H1 (cell line): ENCODE measurements around the gene AGBL4. TPM values are rescaled to one million over a fixed set of nuclear protein-coding genes. Genes with fewer than 3 reads are reported as not detected.

Source experiments
- CTCF ChIA-PET: fragments of 300-600 bp; sonication (Branson Sonifier 250); formaldehyde crosslinking; loops from one replicate; lab custom pipeline; 2021; ENCODE audit not compliant: partially characterized antibody; lab: Charles Lee
- POLR2A ChIA-PET: fragments of 300-600 bp; sonication (Branson Sonifier 250); formaldehyde crosslinking; loops from one replicate; lab custom pipeline; 2021; ENCODE audit warnings: inconsistent platforms; ENCODE audit not compliant: partially characterized antibody; lab: Charles Lee
- DNase-seq, 2 experiments: peaks; one replicate each; pipeline versions ENCODE4 v3.0.0 to v3.0.0-alpha.2; 2010 to 2022; ENCODE audit warnings: low spot score in 2 of 2, low read depth in 1 of 2, mixed read lengths in 1 of 2
- FAIRE-seq: peaks from 2 replicates; lab custom pipeline; 2011; peaks lifted over from hg19 to GRCh38; lab: Jason Lieb, UNC
- H2AFZ ChIP-seq: 2 replicates; pipeline ENCODE4 v1.8.1; 2012; ENCODE audit warnings: low read length, inconsistent platforms
- H2AK5ac ChIP-seq: 2 replicates; pipeline ENCODE4 v1.6.1; 2013; ENCODE audit warnings: low read depth, low read length
- H2BK120ac ChIP-seq: replicated peaks from 2 replicates; pipeline ENCODE3; 2013; ENCODE audit warnings: low read depth, low read length, inconsistent platforms
- H2BK12ac ChIP-seq: 2 replicates; pipeline ENCODE4 v1.6.1; 2013; ENCODE audit warnings: low read depth, low read length
- H2BK15ac ChIP-seq: 2 replicates; pipeline ENCODE4 v1.6.1; 2013; ENCODE audit warnings: low read length
- H2BK20ac ChIP-seq: 2 replicates; pipeline ENCODE4 v1.6.1; 2013; ENCODE audit warnings: low read length
- H2BK5ac ChIP-seq: 2 replicates; pipeline ENCODE4 v1.6.1; 2013; ENCODE audit warnings: low read depth, low read length
- H3K14ac ChIP-seq: 2 replicates; pipeline ENCODE4 v1.6.1; 2013; ENCODE audit warnings: inconsistent platforms; ENCODE audit not compliant: insufficient read length
- H3K18ac ChIP-seq: 2 replicates; pipeline ENCODE4 v1.6.1; 2013; ENCODE audit warnings: low read length; ENCODE audit errors: extremely low read depth
- H3K23ac ChIP-seq: 2 replicates; pipeline ENCODE4 v1.6.1; 2013; ENCODE audit warnings: inconsistent platforms; ENCODE audit not compliant: insufficient read length
- H3K23me2 ChIP-seq: 2 replicates; pipeline ENCODE4 v1.6.1; 2013; ENCODE audit warnings: low read depth, low read length
- H3K27ac ChIP-seq: 2 replicates; pipeline ENCODE4 v1.6.1; 2011; ENCODE audit warnings: low read depth, low read length, inconsistent platforms
- H3K27me3 ChIP-seq, 4 experiments: replicated peaks in 1 of 4; 1 replicate in 1 of 4; 2 replicates in 3 of 4; pipeline versions ENCODE4 v1.6.1 to v1.8.1; 2011 to 2013; ENCODE audit warnings: low read length in 3 of 4, mild to moderate bottlenecking in 3 of 4, inconsistent platforms in 2 of 4, mixed read lengths in 2 of 4, moderate library complexity in 1 of 4; ENCODE audit not compliant: control insufficient read depth in 3 of 4, insufficient read depth in 3 of 4; ENCODE audit errors: extremely low read depth in 1 of 4
- H3K36me3 ChIP-seq, 4 experiments: 2 replicates each; pipeline versions ENCODE4 v1.6.1 to v1.8.1; 2011 to 2013; ENCODE audit warnings: mild to moderate bottlenecking in 4 of 4, low read length in 3 of 4, moderate library complexity in 2 of 4, control low read depth in 1 of 4, inconsistent platforms in 1 of 4; ENCODE audit not compliant: insufficient read depth in 4 of 4, control insufficient read depth in 2 of 4
- H3K4ac ChIP-seq: replicated peaks from 2 replicates; pipeline ENCODE3; 2013; ENCODE audit warnings: low read length, low read depth, mixed read lengths, inconsistent platforms; ENCODE audit not compliant: insufficient read length
- H3K4me1 ChIP-seq, 4 experiments: replicated peaks in 1 of 4; 1 replicate in 1 of 4; 2 replicates in 3 of 4; pipeline versions ENCODE4 v1.6.1 to v1.8.1; 2011 to 2013; ENCODE audit warnings: low read length in 3 of 4, inconsistent platforms in 2 of 4, mixed read lengths in 1 of 4; ENCODE audit not compliant: insufficient read depth in 4 of 4, control insufficient read depth in 3 of 4
- H3K4me2 ChIP-seq, 2 experiments: 2 replicates each; pipeline versions ENCODE4 v1.6.1 to v1.8.1; 2011 to 2013; ENCODE audit warnings: low read depth in 2 of 2, low read length in 2 of 2, control low read depth in 1 of 2, inconsistent platforms in 1 of 2, mild to moderate bottlenecking in 1 of 2; ENCODE audit not compliant: insufficient read depth in 1 of 2
- H3K4me3 ChIP-seq, 4 experiments: fragments of 200-600, 300-600 bp in 1 of 4; sonication (generic), shearing (Covaris generic), sonication (Bioruptor Twin) in 1 of 4; 2 replicates each; pipeline versions ENCODE4 v1.5.1 to v1.8.1; 2011 to 2016; ENCODE audit warnings: low read length in 4 of 4, low read depth in 3 of 4, control low read depth in 2 of 4, inconsistent platforms in 2 of 4, mild to moderate bottlenecking in 2 of 4, mixed read lengths in 1 of 4, moderate library complexity in 1 of 4; ENCODE audit not compliant: insufficient read depth in 2 of 4; ENCODE audit errors: extremely low read depth in 1 of 4
- H3K56ac ChIP-seq: replicated peaks from 2 replicates; pipeline ENCODE3; 2013; ENCODE audit warnings: low read depth, mild to moderate bottlenecking, mixed read lengths, low read length, inconsistent platforms; ENCODE audit not compliant: insufficient read length
- H3K79me1 ChIP-seq: 2 replicates; pipeline ENCODE4 v1.6.1; 2013; ENCODE audit warnings: low read depth, low read length, control low read depth
- H3K79me2 ChIP-seq, 2 experiments: 2 replicates each; pipeline versions ENCODE4 v1.6.1 to v1.8.1; 2012 to 2013; ENCODE audit warnings: low read length in 2 of 2, mild to moderate bottlenecking in 2 of 2, inconsistent platforms in 1 of 2; ENCODE audit not compliant: insufficient read depth in 2 of 2, control insufficient read depth in 1 of 2
- H3K9ac ChIP-seq, 4 experiments: replicated peaks in 1 of 4; 1 replicate in 1 of 4; 2 replicates in 3 of 4; pipeline versions ENCODE4 v1.6.1 to v1.8.1; 2011 to 2013; ENCODE audit warnings: low read depth in 3 of 4, low read length in 3 of 4, control low read depth in 2 of 4, mild to moderate bottlenecking in 2 of 4, moderate library complexity in 2 of 4, inconsistent platforms in 1 of 4; ENCODE audit errors: extremely low read depth in 1 of 4
- H3K9me3 ChIP-seq, 2 experiments: 2 replicates each; pipeline versions ENCODE4 v1.6.1 to v1.8.1; 2012 to 2013; ENCODE audit warnings: mild to moderate bottlenecking in 2 of 2, moderate library complexity in 2 of 2, control low read depth in 1 of 2, inconsistent platforms in 1 of 2, low read depth in 1 of 2, low read length in 1 of 2, mixed read lengths in 1 of 2; ENCODE audit not compliant: insufficient read depth in 2 of 2
- H4K20me1 ChIP-seq, 2 experiments: replicated peaks in 1 of 2; 2 replicates each; pipeline versions ENCODE3 to v1.8.1; 2011 to 2013; ENCODE audit warnings: inconsistent platforms in 2 of 2, low read length in 2 of 2, mild to moderate bottlenecking in 1 of 2; ENCODE audit not compliant: insufficient read depth in 2 of 2, control insufficient read depth in 1 of 2
- H4K5ac ChIP-seq: 2 replicates; pipeline ENCODE4 v1.6.1; 2013; ENCODE audit warnings: low read length, low read depth, mixed read lengths, inconsistent platforms; ENCODE audit not compliant: insufficient read length
- H4K8ac ChIP-seq: 2 replicates; pipeline ENCODE4 v1.8.0; 2013; ENCODE audit warnings: mild to moderate bottlenecking, moderate library complexity, low read length, inconsistent platforms; ENCODE audit not compliant: insufficient read depth; ENCODE audit errors: extremely low read depth
- H4K91ac ChIP-seq: replicated peaks from 2 replicates; pipeline ENCODE3; 2013; ENCODE audit warnings: low read length, mixed read lengths, inconsistent platforms; ENCODE audit not compliant: insufficient read length
- CBX8 ChIP-seq: fragments of 300-800, 300-1000 bp; sonication (generic); IDR thresholded peaks from 2 replicates; pipeline ENCODE4 v1.7.1; 2016; ENCODE audit warnings: low read depth, low read length, borderline replicate concordance
- CEBPB ChIP-seq: IDR thresholded peaks from 2 replicates; pipeline ENCODE4 v1.6.1; 2012; ENCODE audit warnings: low read depth, low read length
- CHD1 ChIP-seq: IDR thresholded peaks from 2 replicates; pipeline ENCODE4 v1.6.1; 2012; ENCODE audit warnings: low read depth, low read length, improper control_type of control experiment
- CTCF ChIP-seq, 3 experiments: IDR thresholded peaks; 1 replicate in 2 of 3; 2 replicates in 1 of 3; pipeline versions ENCODE4 v1.5.1 to v1.6.1; 2011; ENCODE audit warnings: low read length in 3 of 3, mild to moderate bottlenecking in 3 of 3, inconsistent platforms in 2 of 3, low read depth in 1 of 3, moderate library complexity in 1 of 3; ENCODE audit not compliant: insufficient read depth in 1 of 3; ENCODE audit errors: control extremely low read depth in 1 of 3
- EGR1 ChIP-seq: IDR thresholded peaks from 2 replicates; pipeline ENCODE4 v1.6.1; 2011; ENCODE audit warnings: low read depth, low read length, borderline replicate concordance
- GABPA ChIP-seq: IDR thresholded peaks from 2 replicates; pipeline ENCODE4 v1.6.1; 2011; ENCODE audit warnings: mild to moderate bottlenecking, low read length, moderate library complexity, borderline replicate concordance; ENCODE audit not compliant: insufficient read depth
- JUN ChIP-seq: IDR thresholded peaks from 2 replicates; pipeline ENCODE4 v1.6.1; 2011; ENCODE audit warnings: low read depth, mild to moderate bottlenecking, improper control_type of control experiment, low read length
- KDM4A ChIP-seq: IDR thresholded peaks from one replicate; pipeline ENCODE4 v1.7.1; 2012; ENCODE audit warnings: low read depth, mild to moderate bottlenecking, moderate library complexity, low read length, inconsistent platforms; ENCODE audit not compliant: severe bottlenecking
- KDM5A ChIP-seq: fragments of 200-600 bp; IDR thresholded peaks from 2 replicates; pipeline ENCODE4 v1.7.1; 2012; ENCODE audit warnings: mild to moderate bottlenecking, low read length, inconsistent platforms, mixed read lengths
- POU5F1 ChIP-seq: IDR thresholded peaks from 2 replicates; pipeline ENCODE4 v1.6.1; 2011; ENCODE audit warnings: low read depth, mild to moderate bottlenecking, low read length, moderate library complexity
- SIRT6 ChIP-seq: IDR thresholded peaks from one replicate; pipeline ENCODE4 v1.7.1; 2012; ENCODE audit warnings: low read length, inconsistent platforms
- ZNF274 ChIP-seq: IDR thresholded peaks from 2 replicates; pipeline ENCODE4 v1.7.0; 2012; ENCODE audit warnings: low read length, borderline replicate concordance; ENCODE audit errors: extremely low read depth
- WGBS, 2 experiments: shearing (Covaris generic) in 1 of 2; methylation state at CpG; one replicate each; pipeline versions ENCODE4 v1.1.6 to v1.1.7; 2013 to 2015; ENCODE audit warnings: low lambda C conversion rate in 2 of 2, mixed read lengths in 2 of 2, inconsistent platforms in 1 of 2, low coverage in 1 of 2, missing lambda C conversion rate in 1 of 2; ENCODE audit not compliant: insufficient replicate concordance in 2 of 2, insufficient coverage in 1 of 2, insufficient read length in 1 of 2; ENCODE audit errors: extremely low coverage in 1 of 2, missing lambda C conversion rate in 1 of 2; 5-methylcytosine and 5-hydroxymethylcytosine counted together
- polyA plus RNA-seq, 7 experiments: library from polyadenylated mRNA; depleted of rRNA in 3 of 7; stranded (reverse) in 5 of 7; unstranded in 2 of 7; fragments of >200 nt in 5 of 7; fragments of 200-250 nt in 2 of 7; gene quantifications; 1 replicate in 5 of 7; 2 replicates in 1 of 7; 4 replicates in 1 of 7; pipeline versions ENCODE4 v1.2.1 to v1.2.3, GENCODE V29; 2011 to 2013; ENCODE audit warnings: missing spikeins in 2 of 7, mixed read lengths in 2 of 7
- total RNA-seq: library from RNA; stranded (reverse); fragmentation: NEBNext Ultra II Directional; extraction: Animal tissue kit (Norgen Biotek cat#: 25700); gene quantifications from 2 replicates; pipeline ENCODE4 v1.2.1, GENCODE V29; 2021

Gene AGBL4
- total and polyA plus RNA-seq, 2 of the 8 experiments (the other 6 are each of a cell fraction or from before 2014, with no cell fraction given), result 0.41 to 0.45 TPM

- no peak for FAIRE-seq
- H2BK12ac ChIP-seq, result no peak overlapping the region
- no peak overlapping the region for H2AK5ac ChIP-seq
- H3K4ac ChIP-seq, result no peak overlapping the region
- H2BK15ac ChIP-seq, result no peak overlapping the region
- H2BK120ac ChIP-seq, result no peak overlapping the region
- H2AFZ ChIP-seq, result no peak overlapping the region
- H3K79me1 ChIP-seq, result no peaks in the 10 kb centered on the region
- H3K9ac ChIP-seq, result no peak overlapping the region
- H3K4me3 ChIP-seq, result no peak overlapping the region
- DNase-seq, result no peak
- H3K18ac ChIP-seq, result no peak overlapping the region
- H4K8ac ChIP-seq, result no peak overlapping the region
- no peak overlapping the region for H4K5ac ChIP-seq
- CTCF ChIA-PET, result interaction anchor here (1.1 to 1.5 kb wide), 3 partner anchors 14 to 167 kb away, joined by 3 to 7 read pairs (median 5); no protein-coding TSS in a partner anchor
- H3K14ac ChIP-seq, result no peak overlapping the region
- H3K27ac ChIP-seq, result no peak overlapping the region
- no peak overlapping the region for H3K4me2 ChIP-seq
- no peak overlapping the region for H3K23ac ChIP-seq
- 83% methylated on average over 3 of the region's 3 CpGs; no CpG with 5 or more reads in 1 of the 2 experiments for WGBS, 2 experiments
- POLR2A ChIA-PET, result no interaction called here
- H3K4me1 ChIP-seq, result peaks cover 0 to 2% (median under 1%) of the 10 kb centered on the region in 4 experiments; a peak in 2 of 7 replicates
- H3K27me3 ChIP-seq, result no peaks in the 10 kb centered on the region
- no peaks in the 10 kb centered on the region for H3K23me2 ChIP-seq
- H3K36me3 ChIP-seq, result peaks cover 0 to 10% (median 4%) of the 10 kb centered on the region in 4 experiments; a peak in 4 of 8 replicates
- no peak overlapping the region for H2BK20ac ChIP-seq
- H4K20me1 ChIP-seq, result no peaks in the 10 kb centered on the region
- H2BK5ac ChIP-seq, result no peak overlapping the region
- no peak overlapping the region for H3K56ac ChIP-seq
- no peaks in the 10 kb centered on the region for H3K79me2 ChIP-seq
- no peaks in the 10 kb centered on the region for H3K9me3 ChIP-seq
- no peak overlapping the region for H4K91ac ChIP-seq
- no peak for TF ChIP-seq SIRT6
- TF ChIP-seq KDM5A, result no peak
- no peak for TF ChIP-seq JUN
- no peak for TF ChIP-seq CHD1
- TF ChIP-seq POU5F1, result no peak
- TF ChIP-seq ZNF274, result no peak
- no peak for TF ChIP-seq GABPA
- no peak for TF ChIP-seq KDM4A
- no peak for TF ChIP-seq EGR1
- no peak for TF ChIP-seq CTCF (IDR thresholded peaks at IDR 0.05; ENCODE audit: control extremely low read depth in 1 of 3, insufficient read depth in 1 of 3, low read depth in 1 of 3, low read length in 3 of 3)
- TF ChIP-seq CEBPB, result no peak
- no peak for TF ChIP-seq CBX8
Measured at GRCh38 chr1:48739091-48739490, 1284.7 kb downstream of the AGBL4 start.
